ENCODE data around the gene GRIN2A.
"Not testable (repeated sequence)": the region's sequence is repeated elsewhere in the genome, so short reads cannot be mapped to it uniquely, and the experiment has no call there.

GRIN2A gene

DNA sequence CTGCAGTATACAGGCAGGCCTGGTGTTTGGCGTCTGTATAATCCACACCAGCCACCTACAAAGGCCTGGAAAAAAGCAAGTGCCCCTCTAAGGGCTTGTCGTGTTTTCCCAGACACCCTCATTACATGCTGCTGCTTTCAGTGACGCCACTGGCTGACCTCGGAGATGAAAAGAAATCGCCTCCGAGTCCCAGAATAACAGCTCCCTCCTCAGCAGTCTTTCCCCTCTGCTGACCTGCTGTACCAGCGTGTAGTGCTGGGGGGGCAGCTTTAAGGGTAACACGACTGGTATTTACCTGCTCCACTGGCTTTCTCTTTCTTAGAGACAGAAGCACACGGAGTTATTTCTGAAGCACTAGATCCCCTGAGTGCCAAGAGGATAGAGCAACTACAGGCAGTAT, 296.8 kb downstream of the GRIN2A start:
- no peaks in the 10 kb centered on the region for H3K36me3 ChIP-seq (ENCODE audit: insufficient read depth)
- H3K4me2 ChIP-seq: no peak overlapping the region
- H2AFZ ChIP-seq (ENCODE audit: low read depth): no peak overlapping the region
- H3K4me3 ChIP-seq (IDR thresholded peaks at IDR 0.05; ENCODE audit: insufficient read depth, low read depth, low read length): no peak overlapping the region
- no peaks in the 10 kb centered on the region for H3K4me1 ChIP-seq (ENCODE audit: low read depth, poor library complexity, severe bottlenecking)
- no peaks in the 10 kb centered on the region for H4K20me1 ChIP-seq (ENCODE audit: insufficient read depth)
- TF ChIP-seq, protein P1, sequence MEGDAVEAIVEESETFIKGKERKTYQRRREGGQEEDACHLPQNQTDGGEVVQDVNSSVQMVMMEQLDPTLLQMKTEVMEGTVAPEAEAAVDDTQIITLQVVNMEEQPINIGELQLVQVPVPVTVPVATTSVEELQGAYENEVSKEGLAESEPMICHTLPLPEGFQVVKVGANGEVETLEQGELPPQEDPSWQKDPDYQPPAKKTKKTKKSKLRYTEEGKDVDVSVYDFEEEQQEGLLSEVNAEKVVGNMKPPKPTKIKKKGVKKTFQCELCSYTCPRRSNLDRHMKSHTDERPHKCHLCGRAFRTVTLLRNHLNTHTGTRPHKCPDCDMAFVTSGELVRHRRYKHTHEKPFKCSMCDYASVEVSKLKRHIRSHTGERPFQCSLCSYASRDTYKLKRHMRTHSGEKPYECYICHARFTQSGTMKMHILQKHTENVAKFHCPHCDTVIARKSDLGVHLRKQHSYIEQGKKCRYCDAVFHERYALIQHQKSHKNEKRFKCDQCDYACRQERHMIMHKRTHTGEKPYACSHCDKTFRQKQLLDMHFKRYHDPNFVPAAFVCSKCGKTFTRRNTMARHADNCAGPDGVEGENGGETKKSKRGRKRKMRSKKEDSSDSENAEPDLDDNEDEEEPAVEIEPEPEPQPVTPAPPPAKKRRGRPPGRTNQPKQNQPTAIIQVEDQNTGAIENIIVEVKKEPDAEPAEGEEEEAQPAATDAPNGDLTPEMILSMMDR (conservative IDR thresholded peaks at IDR 0.05; ENCODE audit: low read depth, low read length): no peak
- no peaks in the 10 kb centered on the region for H3K27me3 ChIP-seq (ENCODE audit: insufficient read depth, low read depth)
- no peaks in the 10 kb centered on the region for H3K79me2 ChIP-seq (ENCODE audit: insufficient read depth, low read depth)
- no peak overlapping the region for H3K27ac ChIP-seq
- no peak overlapping the region for H3K9ac ChIP-seq

DNA sequence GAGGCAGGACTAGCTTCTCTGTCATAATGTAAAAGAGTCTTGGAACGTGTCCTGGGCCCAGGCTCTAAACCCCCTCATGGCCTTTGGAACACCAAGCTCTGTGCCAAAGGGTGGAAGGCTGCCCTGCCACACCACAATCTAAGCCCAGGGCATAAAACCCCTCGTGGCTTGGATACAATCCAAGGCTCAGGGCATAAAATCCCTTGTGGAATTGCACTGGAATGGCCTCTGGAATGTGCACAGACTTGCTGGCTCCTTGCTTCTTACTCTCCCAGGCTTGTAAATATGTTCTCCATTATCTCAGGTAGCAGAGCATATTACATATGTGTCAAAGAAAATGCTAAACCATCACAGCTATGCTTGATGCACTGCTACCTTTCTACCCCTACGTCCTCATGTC, 306.2 kb downstream of the GRIN2A start:
- not testable (repeated sequence) for H3K4me3 ChIP-seq (IDR thresholded peaks at IDR 0.05; ENCODE audit: insufficient read depth, low read depth, low read length); H2AFZ ChIP-seq (ENCODE audit: low read depth); H3K79me2 ChIP-seq (ENCODE audit: insufficient read depth, low read depth); H3K27me3 ChIP-seq (ENCODE audit: insufficient read depth, low read depth); H3K27ac ChIP-seq; H4K20me1 ChIP-seq (ENCODE audit: insufficient read depth); H3K4me2 ChIP-seq; H3K36me3 ChIP-seq (ENCODE audit: insufficient read depth); H3K4me1 ChIP-seq (ENCODE audit: low read depth, poor library complexity, severe bottlenecking); H3K9ac ChIP-seq

DNA sequence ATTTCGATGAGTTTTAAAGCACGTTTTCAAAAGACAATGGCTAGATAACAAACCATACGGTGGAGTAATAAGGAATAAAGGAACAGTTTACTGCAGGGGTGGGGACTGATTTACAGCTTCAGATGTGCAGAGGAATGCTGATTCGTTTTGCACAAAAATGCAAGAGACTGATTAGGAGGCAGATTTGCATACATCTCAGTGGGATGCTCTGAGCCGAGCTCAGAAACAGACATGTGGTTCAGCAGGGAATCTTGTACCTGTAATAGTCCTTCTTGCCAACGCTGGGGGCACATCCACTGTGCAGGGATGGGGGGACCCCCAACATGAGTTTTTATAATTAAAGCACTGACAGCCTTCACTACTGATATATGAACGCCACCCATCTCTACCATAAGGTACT, 308.0 kb downstream of the GRIN2A start:
- Histone ChIP-seq H3K36me3 (ENCODE audit: insufficient read depth) (no peaks in the 10 kb centered on the region), H3K9ac (no peak overlapping the region), H4K20me1 (ENCODE audit: insufficient read depth) (no peaks in the 10 kb centered on the region), H3K4me1 (ENCODE audit: low read depth, poor library complexity, severe bottlenecking) (no peaks in the 10 kb centered on the region), H3K27me3 (ENCODE audit: insufficient read depth, low read depth) (no peaks in the 10 kb centered on the region), H3K79me2 (ENCODE audit: insufficient read depth, low read depth) (no peaks in the 10 kb centered on the region), H3K27ac (no peak overlapping the region), H2AFZ (ENCODE audit: low read depth) (no peak overlapping the region), H3K4me3 (IDR thresholded peaks at IDR 0.05; ENCODE audit: insufficient read depth, low read depth, low read length) (no peak overlapping the region), H3K4me2 (no peak overlapping the region)
- TF ChIP-seq, protein P1 (conservative IDR thresholded peaks at IDR 0.05; ENCODE audit: low read depth, low read length): no peak

DNA sequence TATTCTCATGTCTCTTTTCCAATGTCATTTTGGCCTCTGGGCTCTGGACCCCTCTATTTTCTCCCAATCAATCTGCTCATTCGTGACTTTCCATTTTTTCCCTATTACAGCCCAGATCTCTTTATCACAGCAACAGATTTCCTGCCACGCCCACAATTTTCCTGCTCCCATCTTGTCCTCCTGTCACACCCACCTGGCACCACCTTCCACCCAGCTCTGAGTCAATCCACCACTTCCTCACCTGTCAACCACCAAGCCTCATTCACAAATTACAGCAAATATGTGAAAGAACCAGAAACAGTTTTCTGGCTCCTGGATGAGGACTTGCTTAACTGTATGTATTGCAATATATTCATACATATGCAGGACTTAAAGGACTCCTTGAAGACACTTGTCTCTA, 311.3 kb downstream of the GRIN2A start:
- Histone ChIP-seq H3K4me3 (IDR thresholded peaks at IDR 0.05; ENCODE audit: insufficient read depth, low read depth, low read length) (no peak overlapping the region), H3K4me2 (no peak overlapping the region), H3K79me2 (ENCODE audit: insufficient read depth, low read depth) (no peaks in the 10 kb centered on the region), H4K20me1 (ENCODE audit: insufficient read depth) (no peaks in the 10 kb centered on the region), H3K4me1 (ENCODE audit: low read depth, poor library complexity, severe bottlenecking) (no peaks in the 10 kb centered on the region), H3K27ac (no peak overlapping the region), H3K27me3 (ENCODE audit: insufficient read depth, low read depth) (no peaks in the 10 kb centered on the region), H3K9ac (no peak overlapping the region), H2AFZ (ENCODE audit: low read depth) (no peak overlapping the region), H3K36me3 (ENCODE audit: insufficient read depth) (no peaks in the 10 kb centered on the region)
- TF ChIP-seq, protein P1 (conservative IDR thresholded peaks at IDR 0.05; ENCODE audit: low read depth, low read length): no peak

DNA sequence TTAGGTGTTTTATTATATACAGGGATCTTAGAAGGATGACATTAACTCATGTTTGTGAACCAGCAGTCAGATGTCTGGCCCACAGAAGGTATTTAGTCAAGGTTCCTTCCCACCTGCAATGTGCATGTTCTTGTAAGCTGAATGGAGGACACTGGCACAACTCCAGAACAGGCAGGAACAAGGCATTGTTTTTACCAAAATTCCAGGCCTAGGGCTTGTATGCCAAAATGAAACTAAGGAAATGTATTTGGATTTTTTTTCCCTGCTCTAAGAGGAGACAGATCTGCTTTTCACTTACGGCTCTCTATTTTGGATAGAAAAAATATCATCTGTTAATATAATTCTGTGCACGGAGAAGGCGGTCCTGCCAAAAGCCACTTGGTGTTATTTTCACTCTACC, 312.5 kb downstream of the GRIN2A start:
- Histone ChIP-seq H3K4me1 (ENCODE audit: low read depth, poor library complexity, severe bottlenecking) (no peaks in the 10 kb centered on the region), H4K20me1 (ENCODE audit: insufficient read depth) (no peaks in the 10 kb centered on the region), H2AFZ (ENCODE audit: low read depth) (no peak overlapping the region), H3K27ac (no peak overlapping the region), H3K79me2 (ENCODE audit: insufficient read depth, low read depth) (no peaks in the 10 kb centered on the region), H3K9ac (no peak overlapping the region), H3K36me3 (ENCODE audit: insufficient read depth) (no peaks in the 10 kb centered on the region), H3K27me3 (ENCODE audit: insufficient read depth, low read depth) (no peaks in the 10 kb centered on the region), H3K4me3 (IDR thresholded peaks at IDR 0.05; ENCODE audit: insufficient read depth, low read depth, low read length) (no peak overlapping the region), H3K4me2 (no peak overlapping the region)
- TF ChIP-seq, protein P1 (conservative IDR thresholded peaks at IDR 0.05; ENCODE audit: low read depth, low read length): no peak

Data from KMS-11 (cell line).